ENCODE measurements around the gene PIK3C3.

Gene PIK3C3

DNA sequence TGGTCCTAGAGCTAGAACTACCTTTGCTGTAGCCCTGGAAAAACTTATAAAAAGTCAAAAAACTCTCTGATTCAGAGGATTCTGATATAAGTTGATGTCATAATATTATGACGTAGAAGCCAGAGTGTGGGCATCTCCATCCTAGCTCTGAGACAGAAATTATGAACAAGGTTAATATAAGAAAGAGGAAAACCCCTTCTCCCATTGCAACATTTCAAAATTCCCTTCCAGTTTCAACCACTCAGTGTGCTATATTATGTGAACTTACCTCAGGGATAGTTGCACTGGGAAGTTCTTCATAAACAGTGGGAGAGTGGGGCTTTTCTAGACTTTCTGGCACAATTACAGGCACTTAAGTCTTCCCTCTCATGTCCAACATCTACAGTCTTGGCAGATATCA, 171.6 kb downstream of the PIK3C3 start:
- H3K36me3 ChIP-seq (ENCODE audit: control insufficient read depth in 1 of 2, insufficient read depth in 2 of 2, low read length in 2 of 2), result no peaks in the 10 kb centered on the region
- H3K27ac ChIP-seq (ENCODE audit: low read depth, low read length), result no peak overlapping the region
- H4K91ac ChIP-seq (ENCODE audit: low read depth, low read length), result no peak overlapping the region
- no peak overlapping the region for H3K9ac ChIP-seq (ENCODE audit: low read length)
- WGBS (ENCODE audit: extremely low coverage, insufficient coverage, insufficient read length), result no CpG with 5 or more reads among the region's 1 CpG
- H4K12ac ChIP-seq (ENCODE audit: low read depth, low read length), result no peak overlapping the region
- no peak overlapping the region for H3K4me2 ChIP-seq (ENCODE audit: low read length)
- no peak overlapping the region for H2BK12ac ChIP-seq (ENCODE audit: low read length)
- H3K14ac ChIP-seq (ENCODE audit: low read length), result no peak overlapping the region
- no peaks in the 10 kb centered on the region for H3K79me2 ChIP-seq (ENCODE audit: control insufficient read depth, insufficient read depth, low read length, poor library complexity)
- no peaks in the 10 kb centered on the region for H3K27me3 ChIP-seq (ENCODE audit: insufficient read depth, low read length)
- H2BK120ac ChIP-seq (ENCODE audit: insufficient read depth, low read length, poor library complexity), result no peak overlapping the region
- H2AFZ ChIP-seq (ENCODE audit: insufficient read depth, low read length, poor library complexity), result no peak overlapping the region
- no peak overlapping the region for H3K18ac ChIP-seq (ENCODE audit: low read length)
- H3K23ac ChIP-seq (ENCODE audit: low read length), result no peak overlapping the region
- no peak overlapping the region for H2AK5ac ChIP-seq (ENCODE audit: low read length)
- H3K4ac ChIP-seq (ENCODE audit: low read depth, low read length), result no peak overlapping the region
- no peaks in the 10 kb centered on the region for H3K9me3 ChIP-seq (ENCODE audit: insufficient read depth, low read depth, low read length)
- H3K4me1 ChIP-seq (ENCODE audit: control insufficient read depth in 1 of 2, insufficient read depth in 2 of 2, low read length in 2 of 2), result peaks cover 0 to 4% of the 10 kb centered on the region in 2 experiments
- H3K4me3 ChIP-seq (ENCODE audit: low read depth, low read length), result no peak overlapping the region
- no peak overlapping the region for H4K8ac ChIP-seq (ENCODE audit: low read depth, low read length)
- no peak overlapping the region for H2BK5ac ChIP-seq (ENCODE audit: low read depth, low read length, poor library complexity)
- H3K79me1 ChIP-seq (ENCODE audit: low read length), result no peaks in the 10 kb centered on the region
- no peak for DNase-seq

DNA sequence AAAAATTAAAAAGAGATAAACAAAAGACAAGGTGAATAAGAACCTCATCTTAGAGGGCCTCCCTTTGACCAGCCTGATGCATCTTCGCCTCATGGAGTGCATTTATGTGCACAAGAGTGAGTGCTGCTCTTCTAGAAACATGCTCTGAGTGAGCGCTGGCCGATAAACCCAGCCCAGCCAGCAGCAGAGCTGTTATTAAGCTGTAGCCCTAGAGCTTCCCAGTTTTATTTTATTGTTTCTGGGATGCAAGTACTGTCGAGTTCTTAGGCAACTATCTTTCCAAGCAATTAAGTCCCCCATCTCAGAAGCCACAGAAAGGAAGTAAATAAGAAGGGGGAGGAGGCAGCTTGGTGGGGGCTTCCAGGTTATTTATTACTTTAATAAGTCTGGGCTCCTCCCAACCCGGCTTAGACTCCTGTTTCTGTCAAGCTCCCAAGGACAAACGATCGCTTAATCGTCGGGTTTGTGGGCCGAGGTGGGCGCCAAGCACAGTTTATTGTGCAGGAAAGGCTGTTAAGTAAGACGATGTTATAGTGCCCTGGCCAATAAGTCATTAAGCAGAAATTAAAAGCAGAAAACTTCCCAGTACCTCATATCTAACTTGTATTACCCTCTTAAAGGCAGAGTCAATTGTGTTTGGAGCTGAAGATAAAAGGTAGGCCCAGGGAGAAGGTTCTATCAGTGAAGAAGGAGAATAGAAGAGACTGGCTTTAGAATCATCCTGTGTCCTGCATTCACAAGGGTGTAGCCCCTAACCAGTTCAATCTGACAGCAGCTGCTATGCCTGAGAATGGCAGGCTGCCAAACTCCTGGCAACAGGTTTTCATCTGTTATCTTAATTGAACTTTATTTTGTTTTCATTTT, 176.3 kb downstream of the PIK3C3 start:
- Histone ChIP-seq H4K12ac (ENCODE audit: low read depth, low read length) (no peak overlapping the region), H3K23ac (ENCODE audit: low read length) (no peak overlapping the region), H2AFZ (ENCODE audit: insufficient read depth, low read length, poor library complexity) (no peak overlapping the region), H3K4me1 (ENCODE audit: control insufficient read depth in 1 of 2, insufficient read depth in 2 of 2, low read length in 2 of 2) (peaks cover 0 to 4% of the 10 kb centered on the region in 2 experiments), H3K18ac (ENCODE audit: low read length) (no peak overlapping the region), H4K91ac (ENCODE audit: low read depth, low read length) (no peak overlapping the region), H2BK5ac (ENCODE audit: low read depth, low read length, poor library complexity) (no peak overlapping the region), H3K79me2 (ENCODE audit: control insufficient read depth, insufficient read depth, low read length, poor library complexity) (no peaks in the 10 kb centered on the region), H2BK12ac (ENCODE audit: low read length) (no peak overlapping the region), H3K27me3 (ENCODE audit: insufficient read depth, low read length) (no peaks in the 10 kb centered on the region), H3K27ac (ENCODE audit: low read depth, low read length) (no peak overlapping the region), H3K9ac (ENCODE audit: low read length) (no peak overlapping the region), H2AK5ac (ENCODE audit: low read length) (no peak overlapping the region), H3K79me1 (ENCODE audit: low read length) (no peaks in the 10 kb centered on the region), H3K14ac (ENCODE audit: low read length) (no peak overlapping the region), H3K36me3 (ENCODE audit: control insufficient read depth in 1 of 2, insufficient read depth in 2 of 2, low read length in 2 of 2) (no peaks in the 10 kb centered on the region), H3K9me3 (ENCODE audit: insufficient read depth, low read depth, low read length) (no peaks in the 10 kb centered on the region), H3K4me2 (ENCODE audit: low read length) (no peak overlapping the region), H3K4ac (ENCODE audit: low read depth, low read length) (no peak overlapping the region), H4K8ac (ENCODE audit: low read depth, low read length) (no peak overlapping the region), H2BK120ac (ENCODE audit: insufficient read depth, low read length, poor library complexity) (no peak overlapping the region), H3K4me3 (ENCODE audit: low read depth, low read length) (no peak overlapping the region)
- WGBS (ENCODE audit: extremely low coverage, insufficient coverage, insufficient read length), result no CpG with 5 or more reads among the region's 12 CpGs
- no peak for DNase-seq

DNA sequence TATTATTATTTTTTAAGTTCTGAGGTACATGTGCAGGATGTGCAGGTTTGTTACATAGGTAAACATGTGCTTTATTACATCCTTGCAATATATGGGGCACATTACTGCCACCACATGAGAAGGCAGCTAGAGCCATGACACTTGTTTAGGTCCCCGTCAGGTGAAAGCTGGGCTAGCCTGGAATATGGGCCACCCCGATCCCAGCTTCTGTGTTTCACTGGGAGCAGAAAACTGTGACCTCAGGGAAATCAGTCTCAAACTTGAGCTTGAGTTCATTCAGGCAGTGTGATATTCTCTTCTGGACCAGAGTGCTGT, 176.9 kb downstream of the PIK3C3 start:
- Histone ChIP-seq H3K18ac (ENCODE audit: low read length) (no peak overlapping the region), H3K79me2 (ENCODE audit: control insufficient read depth, insufficient read depth, low read length, poor library complexity) (no peaks in the 10 kb centered on the region), H3K79me1 (ENCODE audit: low read length) (no peaks in the 10 kb centered on the region), H3K9me3 (ENCODE audit: insufficient read depth, low read depth, low read length) (no peaks in the 10 kb centered on the region), H2BK12ac (ENCODE audit: low read length) (no peak overlapping the region), H3K27ac (ENCODE audit: low read depth, low read length) (no peak overlapping the region), H2BK5ac (ENCODE audit: low read depth, low read length, poor library complexity) (no peak overlapping the region), H4K8ac (ENCODE audit: low read depth, low read length) (no peak overlapping the region), H2BK120ac (ENCODE audit: insufficient read depth, low read length, poor library complexity) (no peak overlapping the region), H3K4me3 (ENCODE audit: low read depth, low read length) (no peak overlapping the region), H3K23ac (ENCODE audit: low read length) (no peak overlapping the region), H4K12ac (ENCODE audit: low read depth, low read length) (no peak overlapping the region), H3K9ac (ENCODE audit: low read length) (no peak overlapping the region), H2AK5ac (ENCODE audit: low read length) (no peak overlapping the region), H3K4me2 (ENCODE audit: low read length) (no peak overlapping the region), H3K4ac (ENCODE audit: low read depth, low read length) (no peak overlapping the region), H2AFZ (ENCODE audit: insufficient read depth, low read length, poor library complexity) (no peak overlapping the region), H4K91ac (ENCODE audit: low read depth, low read length) (no peak overlapping the region), H3K4me1 (ENCODE audit: control insufficient read depth in 1 of 2, insufficient read depth in 2 of 2, low read length in 2 of 2) (peaks cover 0 to 4% of the 10 kb centered on the region in 2 experiments), H3K36me3 (ENCODE audit: control insufficient read depth in 1 of 2, insufficient read depth in 2 of 2, low read length in 2 of 2) (no peaks in the 10 kb centered on the region), H3K14ac (ENCODE audit: low read length) (no peak overlapping the region), H3K27me3 (ENCODE audit: insufficient read depth, low read length) (no peaks in the 10 kb centered on the region)
- no peak for DNase-seq
- no CpG with 5 or more reads among the region's 2 CpGs for WGBS (ENCODE audit: extremely low coverage, insufficient coverage, insufficient read length)
